Activated CD8-positive, alpha-beta memory T cell treated with anti-CD3 and anti-CD28 coated beads, Interleukin-2, amount 50 U/mL, for 4 hours (primary cell): Measurements from ENCODE around the gene GPR146.
"Not testable (repeated sequence)": the region's sequence is repeated elsewhere in the genome, so short reads cannot be mapped to it uniquely, and the experiment has no call there.

Source experiments
- DNase-seq: peaks from one replicate; pipeline ENCODE4 v3.0.0-alpha.2; 2020

Gene GPR146

DNA sequence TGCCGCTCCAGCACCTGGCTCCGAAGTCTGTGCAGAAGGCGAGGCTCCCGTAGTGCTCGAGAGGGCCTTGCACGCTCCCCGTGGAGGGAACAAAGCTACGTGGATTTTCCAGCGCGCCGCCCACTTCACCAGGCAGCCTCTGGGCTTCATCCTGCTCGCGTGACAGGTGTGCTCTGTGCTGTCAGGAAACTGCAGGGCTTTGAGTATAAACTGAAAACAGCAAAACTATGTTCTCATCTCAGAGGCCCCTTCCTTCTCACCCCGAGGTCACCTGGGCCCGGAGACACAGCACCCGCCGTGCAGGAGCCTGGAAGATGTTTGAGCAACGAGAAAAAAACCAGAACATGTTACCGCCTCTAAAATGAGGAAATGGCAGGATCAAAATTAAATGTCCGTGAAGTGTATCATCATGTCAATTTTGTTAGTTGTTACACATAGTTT is 17.6 kb upstream of the GPR146 start:
- no peak for DNase-seq

- DNase-seq: no peak
Measured at GRCh38 chr7:1027242-1028043, 16.9 kb upstream of the GPR146 start.

DNA sequence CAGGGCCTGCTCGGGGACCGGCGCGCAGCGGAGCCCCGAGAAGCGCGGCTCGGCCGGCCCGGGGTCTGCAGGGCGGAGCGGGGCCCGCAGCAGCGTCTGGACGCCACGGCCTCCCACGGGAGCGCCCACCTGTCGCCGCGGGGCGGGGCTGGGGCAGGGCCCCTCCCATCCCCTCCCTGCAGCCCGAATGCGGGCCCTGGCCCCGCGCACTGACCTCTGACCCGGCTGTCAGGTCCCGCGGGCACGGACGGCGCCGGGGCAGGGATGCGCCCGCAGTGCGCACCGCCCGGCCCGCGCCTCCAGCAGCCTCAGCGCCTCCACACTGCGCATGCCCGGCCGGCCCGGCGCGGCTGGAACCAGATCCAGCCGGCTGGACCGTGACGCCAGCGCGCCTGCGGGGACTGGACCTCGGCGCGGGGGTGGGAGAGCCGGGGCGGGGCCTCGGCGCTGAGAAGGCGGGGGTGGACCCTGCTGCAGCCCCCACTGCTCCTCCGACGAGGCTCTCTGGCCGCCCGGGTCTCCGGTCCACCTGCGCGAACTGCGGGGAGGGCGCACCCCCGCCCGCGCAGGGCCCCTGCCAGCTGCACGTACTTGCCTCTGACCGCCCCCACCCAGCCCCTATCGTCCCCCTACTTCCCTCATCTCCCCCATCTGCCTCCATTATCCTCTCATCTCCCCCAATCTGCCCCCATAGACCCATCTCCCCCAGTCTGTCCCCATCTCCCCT is 16.1 kb upstream of the GPR146 start:
- peak; percentile 72 for DNase-seq

GRCh38 chr7:1028775-1029636 is 15.3 kb upstream of the GPR146 start:
- peak; percentile 63 for DNase-seq

DNA sequence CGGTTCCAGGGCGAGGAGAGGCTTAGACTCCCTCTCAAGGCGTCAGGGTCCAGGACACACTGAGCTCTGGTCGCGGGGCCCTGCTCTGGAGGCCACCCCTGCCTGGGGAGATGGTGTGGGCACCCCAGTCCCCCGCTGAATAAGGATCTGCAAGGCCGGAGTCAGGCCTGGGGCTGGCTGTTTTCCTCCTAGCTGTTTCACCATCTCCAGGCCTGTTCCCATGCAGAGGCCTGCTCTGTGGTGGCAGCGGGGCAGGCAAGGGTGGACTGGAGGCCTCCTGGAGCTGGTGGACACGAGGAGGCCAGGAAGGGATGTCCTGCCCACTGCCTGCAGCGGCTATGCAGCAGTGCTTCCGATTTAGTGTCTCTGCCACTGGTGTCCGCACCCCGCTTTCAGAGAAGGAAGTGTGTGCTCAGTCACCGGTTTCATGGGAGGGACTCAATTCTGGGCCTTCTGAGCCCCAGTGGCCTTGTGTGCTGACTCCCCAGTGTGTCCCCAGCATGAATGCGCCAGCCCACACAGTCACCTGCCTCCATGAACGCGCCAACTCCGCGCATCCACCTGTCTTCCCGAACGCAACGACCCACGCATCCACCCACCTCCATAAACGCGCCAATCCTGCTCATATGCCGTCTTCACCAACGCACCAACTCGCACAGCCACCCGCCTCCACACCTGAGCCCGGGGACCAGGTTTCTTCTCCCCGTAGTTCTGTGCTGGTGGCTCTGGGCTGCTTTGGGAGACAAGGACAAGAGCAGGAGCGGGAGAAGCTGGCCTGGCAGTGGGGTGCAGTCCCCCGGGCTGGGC is 14.5 kb upstream of the GPR146 start:
- DNase-seq: no peak

DNA sequence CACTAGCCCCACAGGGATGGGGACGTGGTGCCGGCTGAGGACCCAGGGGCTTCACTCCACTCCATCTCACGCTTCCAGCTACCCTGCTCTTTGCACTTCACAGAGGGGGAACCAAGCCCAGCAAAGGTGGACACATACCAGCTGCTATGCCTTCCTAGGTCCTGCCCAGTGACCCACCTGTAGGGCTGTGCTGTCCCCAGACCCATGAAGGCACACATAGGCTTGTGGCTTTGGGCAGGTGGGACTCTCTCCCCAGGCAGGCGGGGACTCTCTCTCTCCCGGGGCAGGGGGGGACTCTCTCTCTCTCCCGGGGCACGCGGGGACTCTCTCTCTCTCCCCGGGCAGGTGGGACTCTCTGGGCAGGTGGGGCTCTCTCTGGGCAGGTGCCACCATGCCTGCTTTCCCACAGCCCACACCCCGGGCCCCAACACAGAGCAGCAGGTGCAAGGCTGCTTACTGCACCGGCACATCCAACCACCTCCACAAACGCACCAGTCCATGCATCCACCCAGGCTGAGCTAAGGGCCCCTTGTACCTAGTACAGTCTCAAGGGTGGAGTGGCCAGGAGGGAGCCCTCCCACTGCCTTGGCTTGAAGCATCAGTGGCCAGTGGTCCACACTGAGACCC is 13.8 kb upstream of the GPR146 start:
- no peak for DNase-seq

GRCh38 chr7:1031716-1032455 is 12.5 kb upstream of the GPR146 start:
- no peak for DNase-seq

DNA sequence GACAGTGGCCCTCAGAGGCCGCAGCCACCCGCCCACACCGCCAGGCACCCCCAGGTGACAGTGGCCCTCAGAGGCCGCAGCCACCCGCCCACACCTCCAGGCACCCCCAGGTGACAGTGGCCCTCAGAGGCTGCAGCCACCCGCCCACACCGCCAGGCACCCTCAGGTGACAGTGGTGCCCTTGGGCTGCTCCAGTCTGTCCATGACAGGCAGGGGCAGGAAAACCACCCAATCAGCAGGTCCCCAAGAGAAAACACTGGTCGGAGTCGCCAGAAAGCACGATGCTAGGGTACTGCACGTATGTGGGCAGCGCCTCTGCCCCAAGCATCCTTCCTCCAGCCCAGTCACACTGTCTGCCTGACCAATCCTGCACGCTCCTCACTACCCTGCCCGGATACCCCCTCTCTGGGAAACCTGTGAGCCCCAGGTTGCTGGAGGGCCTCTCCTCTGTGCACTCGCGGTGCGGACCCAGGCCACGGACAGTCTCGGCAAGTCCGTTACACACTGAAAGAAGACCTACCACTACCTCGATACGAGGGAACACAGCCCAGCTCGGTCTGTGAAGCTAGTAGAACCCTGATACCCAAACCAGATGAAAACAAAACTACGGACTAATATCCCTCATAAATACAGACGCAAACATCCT is 11.7 kb upstream of the GPR146 start:
- DNase-seq: no peak

DNA sequence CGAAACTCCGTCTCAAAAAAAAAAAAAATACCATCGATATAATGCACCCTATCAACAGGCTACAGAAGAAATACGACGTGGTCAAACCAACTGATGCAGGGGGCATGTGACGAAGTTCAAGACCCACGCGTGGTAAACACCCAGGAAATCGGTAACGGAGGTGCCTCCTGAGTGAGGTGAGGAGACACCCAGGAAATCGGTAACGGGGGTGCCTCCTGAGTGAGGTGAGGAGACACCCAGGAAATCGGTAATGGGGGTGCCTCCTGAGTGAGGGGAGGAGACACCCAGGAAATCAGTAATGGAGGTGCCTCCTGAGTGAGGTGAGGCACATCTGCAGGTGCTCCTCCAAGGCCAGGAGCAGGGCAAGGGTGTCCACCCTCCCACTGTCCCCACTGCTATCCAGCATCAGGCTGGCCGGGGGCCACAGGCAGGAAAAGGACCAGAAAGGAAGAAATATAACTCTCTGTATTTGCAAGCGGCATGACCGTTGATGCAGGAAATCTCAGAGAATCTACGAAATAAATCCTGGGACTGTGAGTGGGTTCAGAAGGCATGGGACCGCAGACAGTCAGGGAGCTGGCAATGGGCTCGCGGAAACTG is 10.7 kb upstream of the GPR146 start:
- DNase-seq: no peak

- DNase-seq: not testable (repeated sequence)
Measured at GRCh38 chr7:1034769-1035168, 9.6 kb upstream of the GPR146 start.

- not testable (repeated sequence) for DNase-seq
Measured at GRCh38 chr7:1036164-1036928, 8.0 kb upstream of the GPR146 start.

DNA sequence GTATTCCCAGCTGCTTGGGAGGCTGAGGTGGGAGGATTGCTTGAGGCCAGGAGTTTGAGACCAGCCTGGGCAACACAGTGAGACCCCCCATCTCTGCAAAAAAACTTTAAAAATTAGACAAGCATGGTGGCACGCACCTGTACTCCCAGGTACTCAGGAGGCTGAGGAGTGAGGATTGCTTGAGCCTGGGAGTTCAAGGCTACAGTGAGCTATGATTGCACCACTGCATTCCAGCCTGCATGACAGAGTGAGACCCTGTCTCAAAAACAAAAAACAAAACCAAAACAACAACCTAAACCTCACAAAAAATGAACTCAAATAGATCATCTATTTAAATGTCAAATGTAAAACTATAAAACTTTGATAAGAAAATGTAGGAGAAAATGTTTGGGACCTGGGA is 4.1 kb upstream of the GPR146 start:
- DNase-seq: not testable (repeated sequence)

DNA sequence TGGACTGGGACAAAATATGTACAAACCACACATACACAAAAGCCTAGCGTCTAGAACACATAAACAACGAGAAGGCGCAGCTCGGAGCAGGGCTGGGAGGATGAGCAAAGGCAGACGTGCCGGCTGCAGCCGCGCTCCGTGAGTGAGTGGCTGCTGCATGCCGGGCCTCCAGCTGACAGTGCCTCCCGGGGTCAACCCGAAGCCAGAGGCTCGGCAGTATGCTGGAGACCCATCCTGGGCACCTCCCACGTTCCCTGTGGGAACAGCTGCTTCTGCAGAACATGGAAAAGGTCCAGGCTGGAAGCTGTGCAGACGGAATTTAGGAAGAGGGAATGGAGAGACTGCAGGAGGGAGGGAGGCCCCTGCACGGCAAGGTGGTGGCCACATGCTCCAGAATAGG is 3.6 kb upstream of the GPR146 start:
- no peak for DNase-seq

DNA sequence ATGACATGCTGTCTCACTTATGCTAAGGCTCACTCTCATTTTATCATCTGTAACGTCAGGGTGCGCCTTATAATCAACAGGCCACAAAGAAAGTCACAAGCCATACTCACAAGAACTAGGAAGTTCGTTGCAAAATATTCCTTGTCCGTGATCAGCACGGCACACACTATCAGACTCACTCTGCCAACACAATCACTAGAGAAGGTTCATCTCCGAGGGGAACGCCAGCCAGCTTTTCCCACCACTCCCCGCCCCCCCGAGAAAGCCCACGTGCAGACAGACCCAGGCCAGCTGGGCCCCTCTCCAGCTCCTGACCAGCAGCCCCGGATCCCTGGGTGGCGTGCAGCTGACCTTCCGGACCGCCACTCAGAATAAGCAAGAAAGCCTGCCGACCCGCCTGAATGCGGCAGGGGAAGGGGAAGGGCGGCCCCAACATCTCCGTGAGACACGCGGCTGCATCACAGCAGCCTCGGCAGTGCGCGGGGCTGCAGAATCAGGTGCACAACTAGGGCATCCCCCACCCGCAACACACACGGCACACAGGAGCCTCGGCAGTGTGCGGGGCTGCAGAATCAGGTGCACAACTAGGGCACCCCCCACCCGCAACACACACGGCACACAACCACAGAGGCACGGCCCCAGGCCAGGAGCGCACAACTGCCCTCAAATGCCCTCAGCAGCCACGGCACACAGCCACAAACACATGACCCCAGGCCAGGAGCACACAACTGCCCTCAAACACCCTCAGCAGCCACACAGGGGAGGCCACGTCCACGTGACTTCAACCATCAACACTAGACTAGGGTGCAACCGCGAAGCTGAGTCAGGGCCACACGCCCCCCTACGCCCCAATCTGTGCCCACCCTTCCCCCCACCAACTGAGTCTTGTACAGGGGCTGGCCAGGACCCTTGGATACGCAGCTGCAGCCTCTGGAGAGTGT is 2.5 kb upstream of the GPR146 start:
- no peak for DNase-seq

DNA sequence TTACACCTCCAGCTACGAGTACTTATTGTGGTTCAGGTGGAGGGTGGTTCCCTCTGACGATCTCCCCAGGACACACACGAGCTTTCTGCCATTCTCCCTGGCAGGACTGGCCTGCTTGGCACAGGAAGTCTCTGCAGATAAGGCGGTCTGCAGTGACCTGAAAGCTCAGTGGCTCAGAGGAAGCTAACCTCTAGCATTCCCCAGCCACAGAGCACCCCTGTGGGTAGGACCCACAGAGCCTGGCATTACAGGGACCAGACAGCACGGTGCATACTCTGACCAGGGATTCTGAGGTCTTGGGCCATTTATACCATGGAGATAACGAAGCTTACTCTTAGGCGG is 1.9 kb upstream of the GPR146 start:
- DNase-seq: no peak

GRCh38 chr7:1043552-1044188 is 676 bp upstream of the GPR146 start:
- no peak for DNase-seq

- no peak for DNase-seq
Measured at GRCh38 chr7:1045069-1046063, 1.0 kb downstream of the GPR146 start.
